Activated CD8-positive, alpha-beta memory T cell treated with anti-CD3 and anti-CD28 coated beads, Interleukin-2, amount 50 U/mL, for 48 hours (primary cell): ENCODE measurements around the gene IL4I1.

Experiments
- DNase-seq: peaks from one replicate; pipeline ENCODE4 v3.0.0-alpha.2; 2020

Gene IL4I1

DNA sequence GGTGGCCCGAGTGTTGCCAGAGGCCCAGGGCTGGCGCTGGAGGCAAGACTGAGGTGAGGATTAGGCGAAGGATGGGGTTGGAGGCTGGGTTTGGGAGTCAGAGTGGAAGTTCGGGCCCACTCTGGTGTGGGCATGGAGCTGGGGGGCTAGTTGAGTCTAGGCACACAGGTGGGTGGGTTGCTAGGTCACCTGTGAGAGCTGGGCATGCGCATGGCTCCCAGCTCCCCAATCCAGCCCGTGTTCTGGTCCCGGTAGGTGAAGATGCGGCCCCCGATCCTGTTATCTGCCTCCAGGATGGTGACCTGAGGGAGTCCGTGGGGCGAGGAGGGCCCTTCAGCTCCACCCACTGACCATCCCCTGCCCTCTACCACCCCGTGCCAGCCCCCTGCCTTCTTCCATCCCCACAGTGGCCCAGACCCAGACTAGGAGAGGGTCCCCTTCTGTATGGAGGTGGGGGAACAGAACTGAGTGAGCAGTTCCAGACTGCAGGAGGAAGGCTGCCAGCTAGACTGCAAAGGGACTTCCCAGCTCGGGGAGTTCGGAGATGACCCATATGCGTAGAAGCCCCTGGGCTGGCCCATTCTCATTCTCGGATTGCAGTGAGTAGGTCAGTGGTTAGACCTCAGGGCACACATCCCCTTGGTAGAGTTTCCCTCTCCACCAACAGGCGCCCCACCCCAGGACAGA is 1.7 kb downstream of the IL4I1 start:
- peak; percentile 80 for DNase-seq

- no peak for DNase-seq
Measured at GRCh38 chr19:49894011-49894664, 2.5 kb downstream of the IL4I1 start.

GRCh38 chr19:49892716-49893115 is 4.0 kb downstream of the IL4I1 start:
- DNase-seq, result no peak

DNA sequence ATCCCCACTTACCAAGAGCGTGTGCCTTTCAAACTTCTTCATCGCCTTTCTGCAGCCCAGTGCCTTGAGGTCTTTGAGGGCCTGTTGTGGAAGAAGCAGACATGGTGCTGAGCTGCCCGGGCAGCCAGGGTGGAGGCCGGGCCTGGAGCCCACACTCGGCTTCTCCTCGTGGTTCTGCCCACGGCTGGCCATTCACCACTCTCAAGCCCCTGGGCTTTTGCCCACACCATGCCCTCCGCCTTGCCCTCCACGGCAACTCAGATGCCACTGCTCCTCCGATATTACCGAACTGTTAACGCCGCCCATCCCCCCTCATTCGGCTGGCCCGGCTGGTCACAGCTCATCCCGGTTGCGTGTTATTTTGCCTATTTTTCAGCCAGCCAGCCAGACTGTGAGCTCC is 5.3 kb downstream of the IL4I1 start:
- no peak for DNase-seq

DNA sequence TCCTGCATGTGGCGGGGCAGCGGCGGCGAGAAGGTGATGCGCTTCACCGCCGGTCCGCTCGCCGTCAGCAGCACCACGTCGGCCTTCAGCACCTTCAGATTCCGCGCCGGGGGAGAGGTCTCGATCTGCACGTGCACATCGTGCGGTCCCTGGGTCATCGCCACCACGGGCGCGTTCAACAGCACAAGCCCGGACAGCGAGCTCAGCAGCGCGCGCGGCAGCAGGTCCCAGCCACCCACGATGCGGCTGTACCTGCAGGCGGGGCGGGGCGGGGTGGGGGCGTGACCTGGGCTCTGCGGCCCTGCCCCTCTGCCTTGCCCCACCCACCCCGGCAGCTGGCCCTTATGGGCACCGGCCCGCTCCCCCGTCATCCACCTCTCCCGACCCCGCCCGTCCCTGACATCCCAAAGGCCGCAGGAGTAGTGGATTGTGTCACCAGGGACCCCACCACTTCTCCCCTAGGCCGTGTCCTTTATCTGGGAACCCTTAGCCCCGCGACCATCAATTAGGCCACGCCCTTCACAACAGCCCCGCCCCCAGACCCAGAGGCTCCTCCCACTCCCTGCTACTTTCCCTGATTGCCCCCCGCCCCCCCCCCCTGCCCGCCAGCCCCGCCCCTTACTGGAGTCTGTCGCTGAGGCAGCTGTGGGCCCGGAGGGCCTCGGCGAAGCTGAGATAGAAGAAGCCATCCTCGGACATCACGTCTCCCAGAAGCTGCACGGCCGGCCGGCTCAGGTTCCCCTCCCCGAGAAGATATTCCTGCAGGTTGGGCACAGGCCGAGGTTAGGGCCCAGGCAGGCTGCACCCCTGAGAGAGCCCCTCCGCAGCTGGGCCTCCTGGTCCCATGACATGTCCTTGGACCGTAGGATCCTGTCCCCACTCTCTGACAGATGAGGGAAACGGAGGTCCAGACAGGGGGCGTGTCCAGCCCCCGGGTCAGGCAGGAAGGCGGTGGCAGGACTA is 6.1 kb downstream of the IL4I1 start:
- DNase-seq, result peak; percentile 84

- peak; percentile 89 for DNase-seq
Measured at GRCh38 chr19:49889687-49890348, 6.9 kb downstream of the IL4I1 start.

GRCh38 chr19:49889038-49889686 is 7.5 kb downstream of the IL4I1 start:
- DNase-seq, result no peak

- no peak for DNase-seq
Measured at GRCh38 chr19:49888510-49888824, 8.2 kb downstream of the IL4I1 start.

DNA sequence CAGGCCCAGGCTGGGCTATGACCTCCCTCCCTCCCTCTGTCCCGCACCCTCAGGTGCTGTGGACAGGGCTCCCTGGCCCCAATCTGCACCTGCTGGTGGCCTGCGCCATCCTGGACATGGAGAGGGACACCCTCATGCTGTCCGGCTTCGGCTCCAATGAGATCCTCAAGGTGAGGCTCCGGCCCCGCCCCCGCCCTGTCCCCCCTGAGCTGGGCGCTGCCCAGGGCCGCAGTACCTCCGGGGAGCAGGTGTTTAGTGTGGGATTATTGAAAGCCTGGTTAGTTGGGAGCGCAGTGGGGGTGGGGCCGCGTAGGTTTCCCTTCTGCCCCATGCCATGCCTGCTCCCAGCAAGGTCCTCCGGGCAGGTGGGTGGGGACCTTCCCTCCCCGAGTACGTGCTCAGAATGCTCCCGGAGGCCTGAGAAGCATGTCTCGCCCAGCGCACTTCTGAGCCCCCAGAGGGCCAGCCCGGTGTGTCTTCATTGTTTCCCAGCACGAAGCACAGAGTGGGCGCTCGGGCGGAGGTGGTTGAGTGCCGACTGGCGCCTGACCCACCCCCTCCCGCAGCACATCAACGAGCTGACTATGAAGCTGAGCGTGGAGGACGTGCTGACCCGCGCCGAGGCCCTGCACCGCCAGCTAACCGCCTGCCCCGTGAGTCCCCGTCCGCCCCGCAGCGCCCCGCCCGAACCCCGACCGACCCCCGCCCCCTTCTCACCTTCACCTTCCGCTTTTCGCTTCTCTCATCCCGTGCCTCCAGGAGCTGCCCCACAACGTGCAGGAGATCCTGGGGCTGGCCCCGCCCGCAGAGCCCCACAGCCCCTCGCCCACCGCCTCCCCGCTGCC is 8.8 kb downstream of the IL4I1 start:
- no peak for DNase-seq

DNA sequence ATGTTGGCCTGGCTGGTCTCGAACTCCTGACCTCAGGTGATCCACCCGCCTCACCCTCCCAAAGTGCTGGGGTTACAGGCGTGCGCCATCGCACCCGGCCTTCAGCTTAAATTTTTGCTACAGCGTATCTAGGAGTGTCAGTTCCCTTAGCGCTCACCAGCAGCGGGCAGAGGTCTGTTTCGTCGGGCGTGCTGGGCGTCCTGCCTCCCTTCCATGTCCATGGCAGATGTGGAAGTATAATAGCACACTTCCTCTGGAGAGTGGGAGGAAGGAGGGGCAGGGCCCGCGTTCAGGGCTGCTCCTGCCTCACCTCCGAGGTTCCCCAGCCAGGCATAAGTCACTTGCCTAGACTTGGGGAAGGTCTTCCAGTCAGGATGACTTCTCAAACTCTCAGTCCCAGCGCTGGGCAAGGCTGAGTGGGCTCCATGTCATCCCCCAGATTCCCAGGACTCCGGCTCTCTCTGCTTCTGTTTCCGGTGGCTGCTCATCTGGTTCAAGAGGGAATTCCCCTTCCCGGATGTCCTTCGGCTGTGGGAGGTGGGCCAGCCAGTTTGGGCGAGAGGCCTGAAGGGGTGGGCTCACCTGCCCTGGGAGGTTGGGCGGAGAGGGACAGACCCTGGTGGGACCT is 9.5 kb downstream of the IL4I1 start:
- no peak for DNase-seq

DNA sequence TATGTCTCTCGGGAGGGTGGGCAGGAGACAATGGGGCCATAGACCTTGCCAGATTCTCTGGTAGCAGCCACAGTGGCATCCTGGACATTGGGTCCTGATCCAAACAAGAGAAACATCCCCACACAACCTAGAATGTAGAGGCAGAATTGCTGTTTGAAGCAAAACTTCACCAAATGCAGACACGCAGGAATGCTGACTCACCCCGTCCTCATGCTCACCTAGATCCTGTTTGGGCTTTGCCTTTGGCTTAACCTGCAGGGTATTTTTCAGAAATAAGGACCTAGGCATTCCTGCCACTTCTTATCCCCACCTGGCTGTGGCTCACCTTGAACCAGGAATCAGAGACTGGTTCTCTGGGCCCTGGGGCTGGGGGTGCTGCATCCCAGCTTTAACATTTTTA is 11.9 kb downstream of the IL4I1 start:
- DNase-seq, result no peak

DNA sequence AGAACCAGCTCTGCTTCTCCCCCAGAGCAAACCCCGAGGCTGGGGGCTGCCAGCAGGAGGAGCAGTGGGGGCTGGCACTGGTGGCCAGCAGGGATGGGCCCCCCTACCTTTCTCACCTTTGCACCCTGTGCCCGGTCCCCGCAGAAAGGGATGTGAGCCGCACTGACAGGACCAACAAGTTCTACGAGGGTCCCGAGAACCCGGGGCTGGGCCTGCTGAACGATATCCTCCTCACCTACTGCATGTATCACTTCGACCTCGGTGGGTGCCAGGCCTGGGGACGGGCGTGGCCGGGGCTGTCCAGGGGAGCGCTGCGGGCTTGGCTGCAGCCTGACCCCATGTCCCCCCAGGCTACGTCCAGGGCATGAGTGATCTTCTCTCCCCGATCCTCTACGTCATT is 12.6 kb downstream of the IL4I1 start:
- no peak for DNase-seq

DNA sequence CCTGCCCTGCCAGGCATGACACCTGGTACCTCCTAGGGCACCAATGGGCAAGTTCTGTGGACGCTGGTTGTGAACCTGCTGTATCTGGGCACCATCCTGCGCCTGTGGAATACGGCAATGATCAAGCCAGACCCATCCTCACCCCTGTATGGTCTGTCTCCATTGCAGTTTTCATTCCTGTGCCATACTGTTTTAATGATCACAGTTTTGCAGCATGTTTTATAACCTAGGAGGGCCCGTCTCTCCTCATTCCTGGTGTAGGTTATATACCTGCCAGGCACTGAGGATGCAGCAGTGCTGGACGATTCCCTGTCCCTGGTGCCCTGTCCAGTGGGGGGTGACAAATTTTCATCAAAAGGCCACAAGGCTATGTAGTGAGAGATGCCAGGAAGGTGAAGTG is 13.6 kb downstream of the IL4I1 start:
- DNase-seq, result no peak

- no peak for DNase-seq
Measured at GRCh38 chr19:49882643-49883042, 14.0 kb downstream of the IL4I1 start.

DNA sequence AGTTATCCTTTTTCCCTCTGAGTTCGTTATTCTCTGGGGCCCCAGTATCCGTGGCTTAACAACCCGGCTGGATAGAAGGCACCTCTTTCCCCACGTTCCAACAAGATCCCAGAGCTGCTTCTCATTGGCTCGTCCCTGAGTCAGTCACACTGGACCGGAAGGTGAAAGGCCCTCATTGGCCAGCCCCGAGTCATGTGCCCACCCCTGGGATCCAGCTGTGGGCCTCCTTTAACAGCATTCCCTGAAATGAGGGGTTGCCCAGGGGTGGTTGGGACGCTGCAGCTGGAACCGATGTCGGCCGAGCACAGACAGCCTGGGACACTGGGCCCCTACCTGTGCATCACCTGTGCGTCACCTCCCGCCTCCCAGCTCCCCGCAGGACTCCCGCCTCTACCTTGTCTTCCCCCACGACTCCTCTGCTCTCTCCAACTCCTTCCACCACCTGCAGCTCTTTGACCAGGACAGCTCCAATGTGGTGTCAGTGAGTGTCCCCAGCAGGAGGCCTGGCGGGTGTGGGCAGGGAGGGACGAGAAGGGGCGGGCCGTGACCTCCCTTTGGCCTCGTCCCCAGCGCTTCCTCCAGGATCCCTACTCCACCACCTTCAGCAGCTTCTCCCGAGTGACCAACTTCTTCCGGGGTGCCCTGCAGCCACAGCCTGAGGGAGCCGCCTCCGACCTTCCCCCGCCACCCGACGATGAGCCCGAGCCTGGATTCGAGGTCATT is 14.9 kb downstream of the IL4I1 start:
- no peak for DNase-seq

DNA sequence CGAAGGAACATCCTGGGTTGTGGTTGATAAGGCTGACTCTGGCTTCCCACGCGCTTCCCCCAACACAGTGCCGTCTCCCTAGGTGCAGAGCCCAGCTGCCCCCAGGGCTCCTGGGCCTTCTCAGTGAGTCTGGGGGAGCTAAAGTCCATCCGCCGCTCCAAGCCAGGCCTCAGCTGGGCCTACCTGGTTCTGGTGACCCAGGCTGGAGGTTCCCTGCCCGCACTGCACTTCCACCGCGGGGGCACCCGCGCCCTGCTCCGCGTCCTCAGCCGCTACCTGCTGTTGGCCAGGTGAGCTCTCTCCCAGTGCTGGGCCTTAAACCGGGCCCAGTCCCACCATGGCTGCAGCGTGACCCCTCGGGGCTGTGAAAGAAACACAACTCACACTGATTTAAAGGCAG is 15.5 kb downstream of the IL4I1 start:
- DNase-seq, result no peak

DNA sequence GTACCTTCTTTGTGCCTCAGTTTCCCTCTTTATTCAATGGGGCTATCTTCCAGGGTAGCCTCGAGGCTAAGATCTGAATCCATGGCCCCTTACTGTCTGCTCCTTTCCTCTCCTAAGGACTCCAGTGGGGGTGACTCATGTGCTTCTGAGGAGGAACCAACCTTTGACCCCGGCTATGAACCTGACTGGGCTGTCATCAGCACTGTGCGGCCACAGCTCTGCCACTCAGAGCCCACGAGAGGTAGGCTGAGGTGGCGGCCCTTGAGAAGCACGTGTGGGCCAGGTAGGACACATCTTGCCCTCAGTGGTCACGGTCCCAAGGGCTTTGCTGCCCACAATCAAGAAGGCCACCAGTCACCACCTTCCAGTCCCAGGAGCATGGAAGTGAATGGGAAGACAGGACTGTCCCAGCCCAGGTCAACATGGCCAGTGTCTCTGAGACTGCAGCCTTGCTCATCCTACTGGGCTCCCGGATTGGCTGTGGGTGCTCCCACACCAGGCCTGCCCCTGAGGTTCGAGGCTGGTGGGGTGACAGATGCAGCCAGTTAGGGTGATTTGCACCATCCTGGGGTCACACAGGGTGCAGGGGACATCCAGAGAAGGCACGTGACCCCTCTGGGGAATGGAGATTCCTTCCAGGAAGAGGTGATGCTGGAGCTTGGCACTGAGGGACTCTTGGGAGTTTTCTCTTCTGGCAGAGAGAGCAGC is 16.4 kb downstream of the IL4I1 start:
- DNase-seq, result no peak

DNA sequence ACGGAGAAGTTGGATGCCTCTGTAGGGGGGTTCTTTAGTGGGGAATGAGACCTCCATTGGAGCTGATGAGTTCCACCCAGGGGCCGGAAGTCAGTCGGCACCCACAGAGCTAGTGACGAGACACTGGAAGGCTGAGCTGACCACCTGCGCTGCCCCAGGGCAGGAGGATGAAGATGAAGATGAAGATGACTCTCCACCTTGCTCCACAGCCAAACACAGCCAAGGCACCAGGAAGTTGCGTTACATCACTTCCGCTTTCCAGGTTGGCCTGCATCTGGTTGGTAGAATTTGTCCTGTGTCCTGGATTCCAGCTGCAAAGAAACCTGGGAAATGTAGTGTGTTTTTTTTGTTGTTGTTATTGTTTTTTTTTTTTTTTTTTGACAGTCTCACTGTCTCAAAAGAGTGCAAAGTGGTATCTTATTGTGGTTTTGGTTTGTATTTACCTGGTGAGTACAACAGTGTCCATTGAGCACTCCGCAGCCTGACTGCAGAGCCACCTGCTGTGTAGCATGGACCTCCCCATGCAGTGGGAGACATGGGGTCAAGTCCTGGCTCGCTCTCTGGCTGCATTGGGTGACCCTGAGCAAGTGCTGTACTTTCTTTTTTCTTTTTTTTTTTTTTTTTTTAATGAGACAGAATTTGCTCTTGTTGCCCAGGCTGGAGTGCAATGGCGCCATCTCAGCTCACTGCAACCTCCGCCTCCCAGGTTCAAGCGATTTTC is 17.3 kb downstream of the IL4I1 start:
- DNase-seq, result no peak

DNA sequence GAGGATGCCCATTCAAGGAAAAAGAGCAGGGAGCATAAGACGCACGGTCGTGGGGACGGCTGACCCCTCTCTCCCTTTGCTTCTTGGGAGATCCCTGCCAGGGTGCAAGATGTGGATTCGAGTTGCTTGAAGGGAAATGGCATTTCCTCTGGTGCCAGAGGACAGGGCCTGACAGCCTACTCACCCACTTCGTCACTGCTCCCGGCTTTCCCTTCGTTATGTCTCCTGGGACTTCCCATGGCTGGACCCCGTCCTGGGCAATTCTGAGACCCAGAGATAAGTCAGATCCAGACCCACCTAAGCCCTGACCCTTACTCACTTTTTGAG is 18.0 kb downstream of the IL4I1 start:
- no peak for DNase-seq
